Ishikawa (cell line): ENCODE results near the gene HTT.
A peak's percentile ranks its signal among the peaks of the same experiment; 100 is the strongest.

Experiments
- CEBPB ChIP-seq: IDR thresholded peaks from 2 replicates; pipeline ENCODE4 v1.6.1; 2012
- CREB1 ChIP-seq: IDR thresholded peaks from 2 replicates; pipeline ENCODE4 v1.6.1; 2012; ENCODE audit warnings: low read depth
- EGR1 ChIP-seq: IDR thresholded peaks from 2 replicates; pipeline ENCODE4 v1.6.1; 2012
- EP300 ChIP-seq: IDR thresholded peaks from 2 replicates; pipeline ENCODE4 v1.6.1; 2012; ENCODE audit warnings: borderline replicate concordance
- FOXM1 ChIP-seq: IDR thresholded peaks from 2 replicates; pipeline ENCODE4 v1.6.1; 2012; ENCODE audit warnings: low read depth, borderline replicate concordance
- NFIC ChIP-seq: IDR thresholded peaks from 2 replicates; pipeline ENCODE4 v1.6.1; 2012
- RAD21 ChIP-seq: IDR thresholded peaks from 2 replicates; pipeline ENCODE4 v1.6.1; 2012; ENCODE audit warnings: low read depth
- TAF1 ChIP-seq: IDR thresholded peaks from 2 replicates; pipeline ENCODE4 v1.6.1; 2012; ENCODE audit warnings: low read depth, mild to moderate bottlenecking
- TCF12 ChIP-seq: IDR thresholded peaks from 2 replicates; pipeline ENCODE4 v1.6.1; 2012; ENCODE audit warnings: low read depth
- TEAD4 ChIP-seq: IDR thresholded peaks from 2 replicates; pipeline ENCODE4 v1.6.1; 2012
- YY1 ChIP-seq: IDR thresholded peaks from 2 replicates; pipeline ENCODE4 v1.6.1; 2012; ENCODE audit warnings: low read depth
- ZBTB7A ChIP-seq: IDR thresholded peaks from 2 replicates; pipeline ENCODE4 v1.6.1; 2012; ENCODE audit warnings: low read depth
- TF ChIP-seq, protein P1 (sequence below): IDR thresholded peaks from 2 replicates; pipeline ENCODE4 v1.6.1; 2012
- TF ChIP-seq, protein P2 (sequence below): IDR thresholded peaks from 2 replicates; pipeline ENCODE4 v1.6.1; 2012
- TF ChIP-seq, protein P3 (sequence below): IDR thresholded peaks from 2 replicates; pipeline ENCODE4 v1.6.1; 2012; ENCODE audit warnings: low read depth, mild to moderate bottlenecking

Gene HTT

DNA sequence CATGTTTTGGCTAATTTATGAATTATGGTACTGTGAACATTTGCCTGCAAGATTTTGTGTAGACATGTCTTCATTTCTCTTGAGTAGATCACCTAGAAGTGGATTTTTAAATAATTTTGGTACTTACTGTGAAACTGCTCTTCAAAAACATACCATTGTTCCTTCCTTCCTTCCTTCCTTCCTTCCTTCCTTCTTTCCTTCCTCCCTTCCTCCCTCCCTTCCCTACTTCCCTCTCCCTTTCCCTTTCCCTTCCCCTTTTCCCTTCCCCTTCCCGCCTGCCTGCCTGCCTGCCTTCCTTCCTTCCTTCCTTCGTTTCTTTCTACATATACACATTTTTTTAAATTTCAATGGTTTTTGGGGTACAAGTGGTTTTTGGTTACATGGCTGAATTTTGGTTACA lies 63.4 kb downstream of the HTT start:
- TF ChIP-seq TEAD4 (no peak), TAF1 (no peak), YY1 (no peak), EP300 (no peak), TCF12 (no peak), ZBTB7A (no peak), FOXM1 (no peak), CEBPB (no peak)
- TF ChIP-seq, protein P1, sequence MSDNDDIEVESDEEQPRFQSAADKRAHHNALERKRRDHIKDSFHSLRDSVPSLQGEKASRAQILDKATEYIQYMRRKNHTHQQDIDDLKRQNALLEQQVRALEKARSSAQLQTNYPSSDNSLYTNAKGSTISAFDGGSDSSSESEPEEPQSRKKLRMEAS = no peak
- TF ChIP-seq, protein P2, sequence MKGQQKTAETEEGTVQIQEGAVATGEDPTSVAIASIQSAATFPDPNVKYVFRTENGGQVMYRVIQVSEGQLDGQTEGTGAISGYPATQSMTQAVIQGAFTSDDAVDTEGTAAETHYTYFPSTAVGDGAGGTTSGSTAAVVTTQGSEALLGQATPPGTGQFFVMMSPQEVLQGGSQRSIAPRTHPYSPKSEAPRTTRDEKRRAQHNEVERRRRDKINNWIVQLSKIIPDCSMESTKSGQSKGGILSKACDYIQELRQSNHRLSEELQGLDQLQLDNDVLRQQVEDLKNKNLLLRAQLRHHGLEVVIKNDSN = no peak
- TF ChIP-seq, protein P3, sequence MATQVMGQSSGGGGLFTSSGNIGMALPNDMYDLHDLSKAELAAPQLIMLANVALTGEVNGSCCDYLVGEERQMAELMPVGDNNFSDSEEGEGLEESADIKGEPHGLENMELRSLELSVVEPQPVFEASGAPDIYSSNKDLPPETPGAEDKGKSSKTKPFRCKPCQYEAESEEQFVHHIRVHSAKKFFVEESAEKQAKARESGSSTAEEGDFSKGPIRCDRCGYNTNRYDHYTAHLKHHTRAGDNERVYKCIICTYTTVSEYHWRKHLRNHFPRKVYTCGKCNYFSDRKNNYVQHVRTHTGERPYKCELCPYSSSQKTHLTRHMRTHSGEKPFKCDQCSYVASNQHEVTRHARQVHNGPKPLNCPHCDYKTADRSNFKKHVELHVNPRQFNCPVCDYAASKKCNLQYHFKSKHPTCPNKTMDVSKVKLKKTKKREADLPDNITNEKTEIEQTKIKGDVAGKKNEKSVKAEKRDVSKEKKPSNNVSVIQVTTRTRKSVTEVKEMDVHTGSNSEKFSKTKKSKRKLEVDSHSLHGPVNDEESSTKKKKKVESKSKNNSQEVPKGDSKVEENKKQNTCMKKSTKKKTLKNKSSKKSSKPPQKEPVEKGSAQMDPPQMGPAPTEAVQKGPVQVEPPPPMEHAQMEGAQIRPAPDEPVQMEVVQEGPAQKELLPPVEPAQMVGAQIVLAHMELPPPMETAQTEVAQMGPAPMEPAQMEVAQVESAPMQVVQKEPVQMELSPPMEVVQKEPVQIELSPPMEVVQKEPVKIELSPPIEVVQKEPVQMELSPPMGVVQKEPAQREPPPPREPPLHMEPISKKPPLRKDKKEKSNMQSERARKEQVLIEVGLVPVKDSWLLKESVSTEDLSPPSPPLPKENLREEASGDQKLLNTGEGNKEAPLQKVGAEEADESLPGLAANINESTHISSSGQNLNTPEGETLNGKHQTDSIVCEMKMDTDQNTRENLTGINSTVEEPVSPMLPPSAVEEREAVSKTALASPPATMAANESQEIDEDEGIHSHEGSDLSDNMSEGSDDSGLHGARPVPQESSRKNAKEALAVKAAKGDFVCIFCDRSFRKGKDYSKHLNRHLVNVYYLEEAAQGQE = no peak

DNA sequence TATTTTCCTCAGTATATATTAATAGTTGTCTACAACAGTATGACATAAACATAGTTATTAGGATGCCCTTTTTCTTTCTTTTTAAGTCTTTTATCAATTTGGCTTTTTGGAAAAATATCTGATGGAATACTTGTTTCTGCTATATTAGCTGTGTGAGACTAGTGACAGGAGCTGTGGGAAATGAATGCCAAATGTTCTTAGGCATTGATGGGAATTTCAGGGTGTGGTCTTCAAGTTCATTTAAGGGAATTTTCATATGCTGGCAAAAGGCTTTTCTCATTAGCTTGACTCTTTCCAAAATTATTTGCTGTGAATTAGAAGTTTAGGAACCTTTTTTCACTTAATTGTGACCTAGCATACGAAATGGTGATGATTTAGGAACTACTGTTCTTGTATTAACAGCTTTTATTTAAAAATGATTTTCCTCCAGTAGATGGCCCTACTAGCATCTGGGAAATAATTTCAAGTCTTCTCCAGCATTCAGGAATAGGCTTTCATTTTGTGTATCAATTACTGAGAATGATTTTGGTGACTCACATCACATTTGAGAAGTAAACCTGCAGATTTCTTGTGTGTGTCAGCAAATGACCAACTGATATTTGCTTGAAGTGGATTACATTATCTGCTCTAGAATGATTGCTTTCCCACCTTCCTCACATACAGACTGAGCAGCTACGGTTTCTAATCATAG lies 70.9 kb downstream of the HTT start:
- TF ChIP-seq RAD21 (peak; percentile 14; the same call in 1 of the 2 replicates), NFIC (no peak)

DNA sequence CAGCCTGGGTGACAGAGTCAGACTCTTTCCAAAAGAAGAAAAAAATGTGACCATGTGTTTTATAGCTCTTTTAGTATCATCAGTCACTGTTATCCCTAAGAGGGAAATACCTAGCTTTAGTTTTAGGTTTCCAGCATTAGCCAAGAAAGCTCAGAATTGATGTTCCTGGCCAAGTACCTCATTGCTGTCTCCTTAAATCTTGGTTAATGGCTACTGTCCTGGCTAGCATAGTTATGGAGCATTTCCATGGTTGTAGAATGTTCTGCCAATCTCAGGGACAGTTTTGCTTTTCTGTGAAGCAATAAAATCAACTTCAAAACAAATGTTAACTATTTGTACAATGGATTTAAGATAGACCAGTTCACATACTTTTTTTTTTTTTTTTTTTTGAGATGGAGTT lies 74.4 kb downstream of the HTT start:
- TF ChIP-seq TAF1 (no peak), TCF12 (no peak)

DNA sequence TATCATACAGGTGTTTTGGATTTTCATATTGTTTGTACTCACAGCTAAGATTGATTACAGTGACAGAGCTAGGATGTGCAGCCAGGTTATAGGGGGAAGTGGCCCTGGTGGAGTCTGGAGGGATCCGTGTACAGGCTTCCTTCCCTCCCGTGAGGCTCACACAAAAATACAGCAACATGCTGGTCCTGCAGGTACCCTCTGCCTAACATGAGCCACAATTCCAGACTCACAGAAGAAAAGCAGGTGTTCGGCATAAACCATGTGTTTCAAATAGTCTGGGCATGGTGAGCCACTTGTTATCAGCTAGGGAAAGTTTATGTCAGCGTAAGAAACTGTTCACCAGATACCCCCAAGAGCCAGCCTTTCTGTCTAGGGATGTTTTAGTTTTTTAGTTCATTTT lies 82.9 kb downstream of the HTT start:
- TF ChIP-seq, protein P2 = no peak
- TF ChIP-seq CREB1 (no peak), YY1 (no peak), EP300 (no peak), EGR1 (no peak), CEBPB (no peak), NFIC (no peak), RAD21 (no peak), ZBTB7A (no peak), FOXM1 (no peak), TEAD4 (no peak), TAF1 (no peak), TCF12 (no peak)
- TF ChIP-seq, protein P1 = no peak
- TF ChIP-seq, protein P3 = no peak

DNA sequence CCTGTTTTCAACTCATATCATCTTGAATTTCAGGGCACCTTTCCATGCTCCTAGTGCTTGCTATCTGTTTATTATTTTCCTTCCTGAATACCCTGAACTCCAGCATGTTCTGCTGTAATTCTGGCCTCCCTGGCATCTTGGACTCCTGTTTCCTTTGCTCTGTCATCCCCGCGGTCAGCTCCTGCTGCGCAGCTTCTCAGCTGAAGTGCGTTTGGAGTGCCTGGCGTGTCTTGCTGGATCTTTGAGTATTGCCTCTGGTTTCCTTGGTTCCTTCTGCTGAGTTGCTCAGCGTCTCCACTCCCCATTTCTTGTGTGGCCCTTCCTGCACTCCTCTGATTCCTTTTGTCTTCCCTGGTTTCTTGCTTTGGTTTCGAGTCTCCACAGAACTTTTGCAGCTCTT lies 84.4 kb downstream of the HTT start:
- TF ChIP-seq RAD21 = no peak
- no peak for TF ChIP-seq ZBTB7A
- TF ChIP-seq FOXM1 = no peak

DNA sequence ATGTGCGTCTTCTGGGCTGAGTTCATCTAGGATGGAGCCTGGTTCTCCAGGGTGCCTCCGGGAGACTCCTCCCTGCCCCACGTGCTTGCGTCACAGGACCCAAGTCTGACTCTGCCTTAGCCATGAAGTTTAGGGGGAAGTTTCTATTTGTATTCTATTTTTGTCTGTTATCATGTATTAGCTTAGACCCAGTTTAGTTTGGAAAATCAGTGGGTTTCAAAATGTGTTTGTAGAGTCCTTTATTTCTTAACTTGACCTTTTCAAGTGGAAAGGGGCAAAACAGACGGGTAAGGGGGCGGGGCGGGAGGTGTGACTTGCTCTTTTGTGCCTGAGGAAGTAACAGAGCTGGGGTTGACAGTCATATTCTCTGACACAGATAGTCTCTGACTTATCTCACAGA lies 86.0 kb downstream of the HTT start:
- no peak for TF ChIP-seq CEBPB
- TF ChIP-seq, protein P2 = no peak
- TF ChIP-seq, protein P3 = no peak
